HEK293 (cell line): ENCODE data around the gene C19orf12.

Source experiments
- AEBP2 ChIP-seq: fragments of 450-650 bp; formaldehyde crosslinking; IDR thresholded peaks from 2 replicates; pipeline ENCODE4 v1.5.1; 2016; ENCODE audit warnings: missing biosample characterization, missing genetic modification characterization, borderline replicate concordance
- GLIS1 ChIP-seq: fragments of 450-650 bp; formaldehyde crosslinking; IDR thresholded peaks from 2 replicates; pipeline ENCODE4 v1.5.1; 2016; ENCODE audit warnings: missing biosample characterization, missing genetic modification characterization
- KLF10 ChIP-seq: fragments of 450-650 bp; IDR thresholded peaks from 2 replicates; pipeline ENCODE4 v1.5.1; 2018; ENCODE audit warnings: missing biosample characterization, mild to moderate bottlenecking, missing genetic modification characterization
- KLF16 ChIP-seq: fragments of 450-650 bp; formaldehyde crosslinking; IDR thresholded peaks from 2 replicates; pipeline ENCODE4 v1.5.1; 2017; ENCODE audit warnings: missing biosample characterization, missing genetic modification characterization
- MYNN ChIP-seq: fragments of 450-650 bp; formaldehyde crosslinking; IDR thresholded peaks from 2 replicates; pipeline ENCODE4 v1.5.1; 2016; ENCODE audit warnings: missing biosample characterization, missing genetic modification characterization, borderline replicate concordance
- MZF1 ChIP-seq: fragments of 450-650 bp; formaldehyde crosslinking; IDR thresholded peaks from 2 replicates; pipeline ENCODE4 v1.5.1; 2017; ENCODE audit warnings: missing biosample characterization, missing genetic modification characterization, borderline replicate concordance
- PBX3 ChIP-seq: sonication (generic); formaldehyde crosslinking; IDR thresholded peaks from 2 replicates; pipeline ENCODE4 v1.8.1; 2022; ENCODE audit warnings: mild to moderate bottlenecking, moderate library complexity, missing genetic modification reagents
- SALL2 ChIP-seq: fragments of 450-650 bp; formaldehyde crosslinking; IDR thresholded peaks from 2 replicates; pipeline ENCODE4 v1.5.0; 2017; ENCODE audit warnings: missing biosample characterization, mild to moderate bottlenecking, missing genetic modification characterization, borderline replicate concordance
- SP7 ChIP-seq: fragments of 450-650 bp; formaldehyde crosslinking; IDR thresholded peaks from 2 replicates; pipeline ENCODE4 v1.5.1; 2016; ENCODE audit warnings: missing biosample characterization, missing genetic modification characterization
- TRIM28 ChIP-seq: IDR thresholded peaks from 2 replicates; pipeline ENCODE4 v1.6.1; 2011; ENCODE audit warnings: low read length, control low read depth, borderline replicate concordance
- YY1 ChIP-seq: fragments of 450-650 bp; formaldehyde crosslinking; IDR thresholded peaks from 2 replicates; pipeline ENCODE4 v1.5.1; 2018; ENCODE audit warnings: missing biosample characterization, missing genetic modification characterization
- ZBTB1 ChIP-seq: fragments of 450-650 bp; formaldehyde crosslinking; IDR thresholded peaks from 2 replicates; pipeline ENCODE4 v1.5.1; 2016; ENCODE audit warnings: missing biosample characterization, missing genetic modification characterization
- ZNF155 ChIP-seq: fragments of 450-650 bp; formaldehyde crosslinking; IDR thresholded peaks from 2 replicates; pipeline ENCODE4 v1.5.1; 2016; ENCODE audit warnings: missing biosample characterization, missing genetic modification characterization
- ZNF19 ChIP-seq: fragments of 450-650 bp; formaldehyde crosslinking; IDR thresholded peaks from 2 replicates; pipeline ENCODE4; 2016; ENCODE audit warnings: missing biosample characterization, missing genetic modification characterization, low read depth
- ZNF214 ChIP-seq: fragments of 450-650 bp; formaldehyde crosslinking; IDR thresholded peaks from 2 replicates; pipeline ENCODE4 v1.5.1; 2017; ENCODE audit warnings: missing biosample characterization, mild to moderate bottlenecking, missing genetic modification characterization, borderline replicate concordance
- ZNF221 ChIP-seq: fragments of 450-650 bp; formaldehyde crosslinking; IDR thresholded peaks from 2 replicates; pipeline ENCODE4 v1.5.1; 2017; ENCODE audit warnings: missing biosample characterization, missing genetic modification characterization, borderline replicate concordance
- ZNF362 ChIP-seq: fragments of 450-650 bp; formaldehyde crosslinking; IDR thresholded peaks from 2 replicates; pipeline ENCODE4 v1.5.1; 2016; ENCODE audit warnings: missing biosample characterization, missing genetic modification characterization
- ZNF394 ChIP-seq: fragments of 450-650 bp; formaldehyde crosslinking; IDR thresholded peaks from 2 replicates; pipeline ENCODE4 v1.5.1; 2016; ENCODE audit warnings: missing biosample characterization, missing genetic modification characterization, mild to moderate bottlenecking, moderate library complexity, borderline replicate concordance
- ZNF398 ChIP-seq: fragments of 450-650 bp; formaldehyde crosslinking; IDR thresholded peaks from 2 replicates; pipeline ENCODE4 v1.5.1; 2017; ENCODE audit warnings: missing biosample characterization, missing genetic modification characterization
- ZNF513 ChIP-seq: fragments of 450-650 bp; IDR thresholded peaks from 2 replicates; pipeline ENCODE4 v1.5.1; 2018; ENCODE audit warnings: missing biosample characterization, missing genetic modification characterization
- ZNF518A ChIP-seq: fragments of 450-650 bp; formaldehyde crosslinking; conservative IDR thresholded peaks from 2 replicates; pipeline ENCODE4 v1.5.1; 2016; ENCODE audit warnings: low read depth, missing biosample characterization, missing genetic modification characterization
- ZNF521 ChIP-seq: fragments of 450-650 bp; formaldehyde crosslinking; IDR thresholded peaks from 2 replicates; pipeline ENCODE4 v1.5.1; 2017; ENCODE audit warnings: missing biosample characterization, mild to moderate bottlenecking, missing genetic modification characterization
- ZNF530 ChIP-seq: fragments of 450-650 bp; formaldehyde crosslinking; IDR thresholded peaks from 2 replicates; pipeline ENCODE4 v1.5.1; 2016; ENCODE audit warnings: low read depth, missing biosample characterization, missing genetic modification characterization
- ZNF544 ChIP-seq: fragments of 450-650 bp; formaldehyde crosslinking; IDR thresholded peaks from 2 replicates; pipeline ENCODE4 v1.5.0; 2017; ENCODE audit warnings: missing biosample characterization, missing genetic modification characterization
- ZNF549 ChIP-seq: fragments of 450-650 bp; IDR thresholded peaks from 2 replicates; pipeline ENCODE4 v1.5.1; 2018; ENCODE audit warnings: missing biosample characterization, missing genetic modification characterization, mild to moderate bottlenecking, inconsistent platforms, moderate library complexity
- ZNF571 ChIP-seq: fragments of 450-650 bp; formaldehyde crosslinking; IDR thresholded peaks from 2 replicates; pipeline ENCODE4 v1.5.0; 2017; ENCODE audit warnings: missing biosample characterization, missing genetic modification characterization
- ZNF658 ChIP-seq: fragments of 450-650 bp; formaldehyde crosslinking; IDR thresholded peaks from 2 replicates; pipeline ENCODE4; 2016; ENCODE audit warnings: missing biosample characterization, missing genetic modification characterization
- ZNF792 ChIP-seq: fragments of 450-650 bp; formaldehyde crosslinking; IDR thresholded peaks from 2 replicates; pipeline ENCODE4 v1.5.1; 2016; ENCODE audit warnings: missing biosample characterization, missing genetic modification characterization

The C19orf12 gene

GRCh38 chr19:29671393-29672160, 43.5 kb downstream of the C19orf12 start (continued):
- TF ChIP-seq ZNF513 (tag by site-specific recombination) (no peak), ZNF155 (no peak), ZNF394 (tag by site-specific recombination) (no peak), ZBTB1 (no peak), ZNF792 (tag by site-specific recombination) (no peak), ZNF19 (no peak), SP7 (tag by site-specific recombination) (no peak), MZF1 (tag by site-specific recombination) (no peak), ZNF530 (tag by site-specific recombination) (no peak), ZNF221 (no peak), ZNF571 (tag by site-specific recombination) (0 out of 2 replicates have a peak, but pooled peaks have one; percentile 84), SALL2 (tag by site-specific recombination) (peak; percentile 69; the same call in 1 of the 2 replicates), ZNF398 (tag by site-specific recombination) (peak; percentile 65), ZNF549 (no peak), ZNF362 (no peak), ZNF214 (tag by site-specific recombination) (no peak), ZNF658 (tag by site-specific recombination) (no peak), ZNF518A (no peak), AEBP2 (tag by site-specific recombination) (no peak), TRIM28 (peak; percentile 75; the same call in 1 of the 2 replicates), ZNF521 (tag by site-specific recombination) (no peak), MYNN (tag by site-specific recombination) (no peak), YY1 (tag by site-specific recombination) (no peak), KLF10 (tag by site-specific recombination) (no peak), ZNF544 (peak; percentile 90; the same call in 1 of the 2 replicates), KLF16 (tag by site-specific recombination) (no peak), PBX3 (CRISPR knock-in tag) (no peak), GLIS1 (tag by site-specific recombination) (no peak)
